Adrenal gland (tissue), 12 donors: ENCODE data around the gene REG1A. TPM values are rescaled to one million over a fixed set of nuclear protein-coding genes. Genes with fewer than 3 reads are reported as not detected.

Experiments
- DNase-seq, 7 donors: peaks; one replicate each; pipeline ENCODE4 v3.0.0-alpha.2; 2019 to 2020
- H3K27ac ChIP-seq, 5 donors: fragments of 200-600 bp; sonication (generic) in 4 of 5; 1 replicate in 3 of 5; 2 replicates in 2 of 5; pipeline versions ENCODE4 v1.5.1 to v1.8.0; 2016 to 2020; ENCODE audit warnings: mild to moderate bottlenecking in 1 of 5
- H3K27me3 ChIP-seq: fragments of 200-600 bp; 2 replicates; pipeline ENCODE4 v1.8.0; 2021
- H3K36me3 ChIP-seq, 2 donors: fragments of 200-600 bp; replicated peaks in 1 of 2; 1 replicate in 1 of 2; 2 replicates in 1 of 2; pipeline versions ENCODE4 v1.5.1 to v1.8.0; 2018 to 2022
- H3K4me1 ChIP-seq, 2 donors: fragments of 200-600 bp; replicated peaks in 1 of 2; 1 replicate in 1 of 2; 2 replicates in 1 of 2; pipeline versions ENCODE4 v1.5.1 to v1.8.0; 2018 to 2021
- H3K4me3 ChIP-seq, 4 donors: fragments of 200-600 bp; sonication (generic) in 3 of 4; one replicate each; pipeline ENCODE4 v1.5.1; 2016 to 2018
- H3K9me3 ChIP-seq, 3 donors: fragments of 200-600 bp; sonication (generic) in 1 of 3; replicated peaks in 1 of 3; 1 replicate in 2 of 3; 2 replicates in 1 of 3; pipeline versions ENCODE4 v1.5.1 to v1.8.0; 2016 to 2021
- CTCF ChIP-seq, 6 experiments: fragments of 450-650 bp in 4 of 6; fragments of 200-600 bp in 2 of 6; sonication (generic) in 1 of 6; IDR thresholded peaks; 1 replicate in 5 of 6; 2 replicates in 1 of 6; pipeline versions ENCODE4 v1.5.1 to v1.8.0; 2016 to 2021; ENCODE audit warnings: antibody characterized with exemption in 6 of 6, mild to moderate bottlenecking in 2 of 6, moderate library complexity in 1 of 6
- POLR2A ChIP-seq, 2 donors: fragments of 450-650 bp; IDR thresholded peaks; one replicate each; pipeline ENCODE4 v1.6.1; 2017; ENCODE audit warnings: antibody characterized with exemption in 2 of 2, mild to moderate bottlenecking in 2 of 2, moderate library complexity in 1 of 2
- WGBS, 4 donors: extraction: QIAGEN DNeasy Blood & Tissue Kit in 2 of 4; methylation state at CpG; one replicate each; pipeline versions ENCODE4 v1.1.5 to v1.1.7; 2013 to 2017; 5-methylcytosine and 5-hydroxymethylcytosine counted together
- intact Hi-C, 2 donors: fragments of 100-400 bp; cut with DNase I; formaldehyde crosslinking; loops; one replicate each; pipeline versions ENCODE4 v1.14.1 to v1.15.0; 2022 to 2023
- polyA plus RNA-seq, 3 donors: library from polyadenylated mRNA; stranded (reverse); fragments of 200-250 nt in 2 of 3; fragments of 350-450 nt in 1 of 3; fragmentation: Illumina TruSeq in 1 of 3; extraction: RNeasy Lipid Tissue Mini Kit (QIAGEN cat#74804) in 1 of 3; gene quantifications; one replicate each; pipeline ENCODE4 v1.2.3, GENCODE V29; 2013 to 2014
- total RNA-seq, 9 donors: library from RNA; depleted of rRNA in 4 of 9; stranded (reverse); fragments of >200 nt in 4 of 9; fragments of 120-200 nt in 1 of 9; fragmentation: NEBNext Ultra II Directional in 1 of 9; extraction: Animal tissue kit (Norgen Biotek cat#: 25700) in 1 of 9; gene quantifications; one replicate each; pipeline versions ENCODE4 v1.1.0 to v1.2.4, GENCODE V29; 2013 to 2023
- donor health status: healthy with polysubstance abuse.
- donor health status: Bipolar disorder and iron deficiency.
- donor health status: DM: yes; HTN: yes; CAD: no.
- donor health status: DM: no; HTN: no; CAD: no.
- donor health status: DM: no; HTN: no; CAD: no.
- donor health status: DM: yes; HTN: yes; CAD: no.

The REG1A gene
- total and polyA plus RNA-seq, 12 donors = 0.42 to 19.5 (median 8.0) TPM; not detected in 7

DNA sequence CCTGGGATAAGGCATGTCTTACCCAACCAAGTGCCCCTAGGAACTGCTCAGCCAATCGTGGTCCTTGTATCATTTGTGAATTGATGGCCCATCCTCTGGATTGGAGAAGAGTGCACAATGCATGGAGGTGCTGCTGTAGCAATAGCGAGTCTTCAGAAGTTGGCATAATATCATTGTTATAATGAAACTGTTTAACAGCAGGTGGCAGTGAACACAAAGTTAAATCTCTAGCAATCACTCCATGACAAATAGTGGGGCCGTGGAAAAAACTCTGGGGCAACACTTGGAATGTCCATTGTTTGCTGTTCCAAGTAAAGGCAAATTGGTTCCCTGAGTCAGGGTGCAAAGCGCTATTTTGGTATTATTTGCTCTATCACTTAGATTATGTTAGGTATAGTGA lies 11.4 kb downstream of the REG1A start:
- no peak overlapping the region for H3K27ac ChIP-seq
- WGBS, 4 donors = 61 to 81% (median 70%) methylated on average over 4 of the region's 4 CpGs

GRCh38 chr2:79138385-79138784 lies 18.1 kb downstream of the REG1A start:
- H3K27ac ChIP-seq = no peak overlapping the region
- H3K36me3 ChIP-seq = no peaks in the 10 kb centered on the region
- no peaks in the 10 kb centered on the region for H3K9me3 ChIP-seq
- intact Hi-C loops = no loop called here
- H3K4me3 ChIP-seq = no peak overlapping the region
- TF ChIP-seq POLR2A (IDR thresholded peaks at IDR 0.05) = no peak
- H3K27me3 ChIP-seq = no peaks in the 10 kb centered on the region
- WGBS, 4 donors = 73 to 90% (median 79%) methylated on average over 3 of the region's 3 CpGs
- no peaks in the 10 kb centered on the region for H3K4me1 ChIP-seq
- DNase-seq = no peak

More for the DNA sequence above, 11.4 kb downstream of the REG1A start:
- no peaks in the 10 kb centered on the region for H3K36me3 ChIP-seq
- intact Hi-C loops = no loop called here
- DNase-seq = no peak
- H3K4me1 ChIP-seq = no peaks in the 10 kb centered on the region
- H3K4me3 ChIP-seq = no peak overlapping the region
- no peaks in the 10 kb centered on the region for H3K9me3 ChIP-seq
- H3K27me3 ChIP-seq = no peaks in the 10 kb centered on the region
- TF ChIP-seq POLR2A (IDR thresholded peaks at IDR 0.05) (no peak), CTCF (IDR thresholded peaks at IDR 0.05) (no peak)

- no peak for TF ChIP-seq POLR2A (IDR thresholded peaks at IDR 0.05)
- no peaks in the 10 kb centered on the region for H3K9me3 ChIP-seq
- intact Hi-C loops = no loop called here
- no peaks in the 10 kb centered on the region for H3K36me3 ChIP-seq
- H3K27ac ChIP-seq = no peak overlapping the region
- no peaks in the 10 kb centered on the region for H3K27me3 ChIP-seq
- no peaks in the 10 kb centered on the region for H3K4me1 ChIP-seq
- DNase-seq = no peak
- no peak overlapping the region for H3K4me3 ChIP-seq
Observed at GRCh38 chr2:79139423-79139822, 19.1 kb downstream of the REG1A start.

DNA sequence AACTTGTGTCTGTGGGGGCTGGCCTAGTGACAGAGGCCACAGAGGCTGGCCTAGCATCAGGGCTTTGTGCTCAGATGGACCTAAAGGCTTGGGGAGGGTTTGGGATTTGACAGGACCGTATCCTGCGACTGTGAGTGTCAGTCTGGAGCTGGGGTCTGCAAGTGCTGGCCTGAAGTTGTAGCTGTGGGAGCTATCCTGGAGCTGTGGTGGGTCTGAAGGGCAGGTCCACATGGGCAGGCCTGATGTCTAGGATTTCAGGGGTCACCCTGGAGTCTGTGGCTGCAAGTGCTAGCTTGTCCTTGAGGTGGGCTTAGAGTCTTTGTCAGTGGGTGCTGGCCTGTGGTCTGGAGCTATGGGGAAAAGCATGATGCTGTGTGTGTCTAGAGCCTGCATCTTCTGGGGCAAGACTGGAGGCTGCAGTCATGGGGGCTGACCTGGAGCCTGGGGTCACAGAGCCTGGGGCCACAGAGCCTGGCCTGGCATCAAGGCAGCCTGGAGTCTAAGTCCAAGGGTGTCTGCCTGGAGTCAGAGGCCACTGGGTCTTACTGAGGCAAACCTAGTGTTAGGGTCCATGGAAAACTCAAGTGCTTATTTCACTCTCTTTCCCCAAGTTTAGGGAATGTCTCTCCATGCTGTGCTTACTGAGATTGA lies 35.7 kb downstream of the REG1A start:
- WGBS, 4 donors = 80 to 100% (median 92%) methylated on average over 1 to 2 of the region's 2 CpGs
- Histone ChIP-seq H3K4me3 (no peak overlapping the region), H3K27ac (no peak overlapping the region), H3K36me3 (no peaks in the 10 kb centered on the region), H3K27me3 (no peaks in the 10 kb centered on the region), H3K4me1 (no peaks in the 10 kb centered on the region), H3K9me3 (no peaks in the 10 kb centered on the region)
- TF ChIP-seq CTCF (IDR thresholded peaks at IDR 0.05) (no peak), POLR2A (IDR thresholded peaks at IDR 0.05) (no peak)
- intact Hi-C loops = no loop called here
- no peak for DNase-seq

GRCh38 chr2:79159030-79159429 lies 38.7 kb downstream of the REG1A start:
- Histone ChIP-seq H3K36me3 (no peaks in the 10 kb centered on the region), H3K4me1 (peaks cover 0 to 8% of the 10 kb centered on the region in 2 donors), H3K27me3 (no peaks in the 10 kb centered on the region), H3K9me3 (no peaks in the 10 kb centered on the region), H3K27ac (no peak overlapping the region), H3K4me3 (no peak overlapping the region)
- intact Hi-C loops = no loop called here
- no peak for TF ChIP-seq POLR2A (IDR thresholded peaks at IDR 0.05)
- TF ChIP-seq CTCF (IDR thresholded peaks at IDR 0.05) = no peak
- WGBS, 4 donors = 65 to 74% (median 68%) methylated on average over 2 of the region's 2 CpGs
- DNase-seq = no peak
